ENCODE results near the gene SAYSD1. TPM values are rescaled to one million over a fixed set of nuclear protein-coding genes. Genes with fewer than 3 reads are reported as not detected.

The SAYSD1 gene
- total and polyA plus RNA-seq, 2 donors from 2014 or later: 17.1 to 20.4 TPM

DNA sequence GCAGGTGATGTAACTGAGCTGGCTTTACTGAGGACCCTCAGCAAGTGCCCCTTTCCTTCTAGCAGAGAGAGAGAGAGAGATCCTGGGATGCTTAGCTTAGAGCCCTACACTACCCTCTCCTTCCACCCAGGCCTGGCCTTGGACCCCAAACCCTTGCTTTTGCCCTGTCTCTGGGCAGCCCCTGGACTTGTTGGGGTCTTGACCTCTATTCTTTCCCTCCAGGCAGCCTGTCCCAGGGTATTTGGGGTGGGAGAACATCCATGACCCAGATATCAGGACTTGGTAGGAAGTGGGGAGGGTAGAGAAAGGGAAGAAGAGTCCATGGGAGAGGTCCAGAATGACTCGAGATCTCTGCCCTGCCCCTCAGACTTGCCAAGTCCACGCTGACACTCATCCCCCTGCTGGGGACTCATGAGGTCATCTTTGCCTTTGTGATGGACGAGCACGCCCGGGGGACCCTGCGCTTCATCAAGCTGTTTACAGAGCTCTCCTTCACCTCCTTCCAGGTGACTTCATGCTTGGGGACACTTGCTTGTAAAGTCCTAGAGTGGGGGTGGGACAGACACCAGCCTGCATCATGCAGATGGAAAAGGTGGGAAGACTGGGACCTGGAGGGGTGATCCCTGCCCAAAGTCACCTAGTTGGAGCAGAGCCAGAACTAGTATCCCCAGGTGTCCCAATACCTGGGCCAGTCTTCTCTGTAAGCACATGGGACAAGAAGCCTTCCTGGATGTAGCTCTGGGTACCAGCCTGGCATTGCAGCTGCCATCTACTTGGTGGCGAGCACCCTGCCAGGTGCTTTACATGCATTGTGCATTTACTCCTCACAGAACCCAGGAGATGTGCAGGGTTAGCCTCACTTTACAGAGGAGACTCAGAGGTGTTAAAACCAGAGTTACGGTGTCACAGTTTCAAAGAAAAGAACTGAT is 35.5 kb downstream of the SAYSD1 start:
- TF ChIP-seq, protein P1, sequence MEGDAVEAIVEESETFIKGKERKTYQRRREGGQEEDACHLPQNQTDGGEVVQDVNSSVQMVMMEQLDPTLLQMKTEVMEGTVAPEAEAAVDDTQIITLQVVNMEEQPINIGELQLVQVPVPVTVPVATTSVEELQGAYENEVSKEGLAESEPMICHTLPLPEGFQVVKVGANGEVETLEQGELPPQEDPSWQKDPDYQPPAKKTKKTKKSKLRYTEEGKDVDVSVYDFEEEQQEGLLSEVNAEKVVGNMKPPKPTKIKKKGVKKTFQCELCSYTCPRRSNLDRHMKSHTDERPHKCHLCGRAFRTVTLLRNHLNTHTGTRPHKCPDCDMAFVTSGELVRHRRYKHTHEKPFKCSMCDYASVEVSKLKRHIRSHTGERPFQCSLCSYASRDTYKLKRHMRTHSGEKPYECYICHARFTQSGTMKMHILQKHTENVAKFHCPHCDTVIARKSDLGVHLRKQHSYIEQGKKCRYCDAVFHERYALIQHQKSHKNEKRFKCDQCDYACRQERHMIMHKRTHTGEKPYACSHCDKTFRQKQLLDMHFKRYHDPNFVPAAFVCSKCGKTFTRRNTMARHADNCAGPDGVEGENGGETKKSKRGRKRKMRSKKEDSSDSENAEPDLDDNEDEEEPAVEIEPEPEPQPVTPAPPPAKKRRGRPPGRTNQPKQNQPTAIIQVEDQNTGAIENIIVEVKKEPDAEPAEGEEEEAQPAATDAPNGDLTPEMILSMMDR (IDR thresholded peaks at IDR 0.05; ENCODE audit: borderline replicate concordance, extremely low read depth, insufficient read depth): no peak
- intact Hi-C loops (cut with DNase I): no loop called here

DNA sequence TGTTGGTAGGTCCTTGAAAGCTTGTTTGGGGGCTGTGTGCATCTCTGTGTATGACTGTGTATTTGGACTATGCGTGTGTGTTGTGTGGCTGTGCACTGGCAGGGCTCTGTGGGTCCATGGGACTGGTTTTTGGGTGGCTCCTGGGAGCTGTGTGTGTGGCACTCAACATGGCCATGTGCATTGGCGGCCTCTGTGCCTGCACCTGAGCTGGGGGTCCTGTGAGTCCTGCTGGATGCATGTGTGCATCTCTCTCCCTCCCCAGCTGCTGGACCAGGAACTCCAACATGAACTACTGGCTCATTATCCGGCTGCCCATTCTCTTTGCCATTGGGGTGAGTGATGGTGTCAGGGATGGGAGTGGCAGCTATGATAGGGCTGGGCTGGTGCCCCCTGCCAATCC is 36.3 kb downstream of the SAYSD1 start:
- Histone ChIP-seq H3K4me1 (ENCODE audit: control insufficient read depth in 2 of 3, insufficient read depth in 2 of 3, low read depth in 1 of 3, low read length in 3 of 3) (no peaks in the 10 kb centered on the region), H3K9me3 (ENCODE audit: control insufficient read depth in 2 of 3, insufficient read depth in 1 of 3, low read length in 3 of 3) (no peaks in the 10 kb centered on the region), H3K9ac (ENCODE audit: low read length in 3 of 3) (no peak overlapping the region), H3K27ac (ENCODE audit: low read depth in 2 of 2, low read length in 2 of 2) (no peak overlapping the region), H3K36me3 (ENCODE audit: control insufficient read depth in 2 of 3, insufficient read depth in 3 of 3, low read length in 3 of 3) (no peaks in the 10 kb centered on the region), H3K27me3 (ENCODE audit: control insufficient read depth, insufficient read depth, low read length) (no peaks in the 10 kb centered on the region), H3K4me3 (ENCODE audit: low read length in 3 of 3) (no peak overlapping the region)
- TF ChIP-seq, protein P1 (IDR thresholded peaks at IDR 0.05; ENCODE audit: borderline replicate concordance, extremely low read depth, insufficient read depth): no peak
- DNase-seq (no peak), FAIRE-seq (no peak)
- intact Hi-C loops (cut with DNase I): no loop called here

More for the DNA sequence above, 35.5 kb downstream of the SAYSD1 start:
- Histone ChIP-seq H3K4me3 (ENCODE audit: low read length in 3 of 3) (no peak overlapping the region), H3K4me1 (ENCODE audit: control insufficient read depth in 2 of 3, insufficient read depth in 2 of 3, low read depth in 1 of 3, low read length in 3 of 3) (no peaks in the 10 kb centered on the region), H3K27me3 (ENCODE audit: control insufficient read depth, insufficient read depth, low read length) (no peaks in the 10 kb centered on the region), H3K9me3 (ENCODE audit: control insufficient read depth in 2 of 3, insufficient read depth in 1 of 3, low read length in 3 of 3) (no peaks in the 10 kb centered on the region), H3K27ac (ENCODE audit: low read depth in 2 of 2, low read length in 2 of 2) (no peak overlapping the region), H3K36me3 (ENCODE audit: control insufficient read depth in 2 of 3, insufficient read depth in 3 of 3, low read length in 3 of 3) (no peaks in the 10 kb centered on the region), H3K9ac (ENCODE audit: low read length in 3 of 3) (no peak overlapping the region)
- DNase-seq: no peak
- no peak for FAIRE-seq

- FAIRE-seq: no peak
- Histone ChIP-seq H3K4me3 (ENCODE audit: low read length in 3 of 3) (no peak overlapping the region), H3K4me1 (ENCODE audit: control insufficient read depth in 2 of 3, insufficient read depth in 2 of 3, low read depth in 1 of 3, low read length in 3 of 3) (no peaks in the 10 kb centered on the region), H3K27ac (ENCODE audit: low read depth in 2 of 2, low read length in 2 of 2) (no peak overlapping the region), H3K9me3 (ENCODE audit: control insufficient read depth in 2 of 3, insufficient read depth in 1 of 3, low read length in 3 of 3) (no peaks in the 10 kb centered on the region), H3K9ac (ENCODE audit: low read length in 3 of 3) (no peak overlapping the region), H3K27me3 (ENCODE audit: control insufficient read depth, insufficient read depth, low read length) (no peaks in the 10 kb centered on the region), H3K36me3 (ENCODE audit: control insufficient read depth in 2 of 3, insufficient read depth in 3 of 3, low read length in 3 of 3) (no peaks in the 10 kb centered on the region)
- intact Hi-C loops (cut with DNase I): no loop called here
- TF ChIP-seq, protein P1 (IDR thresholded peaks at IDR 0.05; ENCODE audit: borderline replicate concordance, extremely low read depth, insufficient read depth): no peak
- no peak for DNase-seq
Observed at GRCh38 chr6:39077882-39078594, 36.9 kb downstream of the SAYSD1 start.

Data from kidney (tissue), 14 donors.